ENCODE data around the gene CYP3A5. TPM values are rescaled to one million over a fixed set of nuclear protein-coding genes. Genes with fewer than 3 reads are reported as not detected.

Gene CYP3A5
- total and polyA plus RNA-seq, 10 of the 15 experiments (the other 5 are each of a cell fraction or from before 2014, with no cell fraction given): 0.05 to 1.3 (median 0.09) TPM; not detected in 2

- TF ChIP-seq BCLAF1 (IDR thresholded peaks at IDR 0.05) (no peak), CREB1 (IDR thresholded peaks at IDR 0.05; ENCODE audit: low read depth) (no peak)
Measured at GRCh38 chr7:99679032-99679399, 780 bp downstream of the CYP3A5 start (continued).

GRCh38 chr7:99677648-99678045 is 2.1 kb downstream of the CYP3A5 start:
- no TSS peak for BruUV-seq (replicated peaks)
- H3K9ac ChIP-seq (ENCODE audit: control insufficient read depth, insufficient read depth, low read length): no peak overlapping the region
- no peaks in the 10 kb centered on the region for H3K36me3 ChIP-seq (ENCODE audit: control insufficient read depth in 2 of 2, insufficient read depth in 2 of 2, low read length in 1 of 2)
- no peak overlapping the region for H3K4me2 ChIP-seq (ENCODE audit: control insufficient read depth, insufficient read depth)
- ChIA-PET CTCF (no interaction called here), RAD21 (ENCODE audit: unreplicated experiment) (no interaction called here), POLR2A (interaction anchor here (0.6 kb wide), 1 partner anchor 503 kb away, joined by 5 read pairs; no protein-coding TSS in a partner anchor), SMC1A (ENCODE audit: uncharacterized antibody, unreplicated experiment) (no interaction called here)
- in situ Hi-C loops (cut with MboI) (no loop called here), intact Hi-C loops (cut with micrococcal nuclease; ENCODE audit: unreplicated experiment) (no loop called here)
- DNase-seq (ENCODE audit: low read depth, low spot score) (no peak), FAIRE-seq (no peak), ATAC-seq (no peak)
- H3K27me3 ChIP-seq (replicated peaks in 1 of 2; ENCODE audit: control insufficient read depth in 2 of 2, insufficient read depth in 2 of 2, low read length in 1 of 2): no peaks in the 10 kb centered on the region
- H3K4me3 ChIP-seq: no peak overlapping the region
- TF ChIP-seq NFYB (IDR thresholded peaks at IDR 0.05; ENCODE audit: insufficient read depth, low read depth, low read length) (no peak), ATF2 (IDR thresholded peaks at IDR 0.05; ENCODE audit: low read length) (no peak), SP1 (IDR thresholded peaks at IDR 0.05; ENCODE audit: low read depth, low read length) (no peak), BCLAF1 (IDR thresholded peaks at IDR 0.05) (no peak), HDGF (IDR thresholded peaks at IDR 0.05) (no peak), CHD2 (IDR thresholded peaks at IDR 0.05; ENCODE audit: borderline replicate concordance, low read depth, low read length) (no peak), HDAC6 (IDR thresholded peaks at IDR 0.05; ENCODE audit: unreplicated experiment) (no peak), RAD51 (IDR thresholded peaks at IDR 0.05) (no peak), HCFC1 (IDR thresholded peaks at IDR 0.05; ENCODE audit: low read length) (no peak), SREBF1 (IDR thresholded peaks at IDR 0.05; ENCODE audit: low read length) (no peak), FOS (IDR thresholded peaks at IDR 0.05; ENCODE audit: borderline replicate concordance, extremely low read depth, insufficient read length) (no peak), ZNF622 (IDR thresholded peaks at IDR 0.05) (no peak), MEF2B (IDR thresholded peaks at IDR 0.05; ENCODE audit: partially characterized antibody, poor library complexity, severe bottlenecking) (no peak)
- no peaks in the 10 kb centered on the region for H4K20me1 ChIP-seq (ENCODE audit: control insufficient read depth, insufficient read depth)
- no peak overlapping the region for H3K27ac ChIP-seq (ENCODE audit: control insufficient read depth, insufficient read depth)
- no peaks in the 10 kb centered on the region for H3K79me2 ChIP-seq (ENCODE audit: control insufficient read depth, insufficient read depth, low read length)
- H2AFZ ChIP-seq (ENCODE audit: control insufficient read depth, low read depth, low read length): no peak overlapping the region
- 37% methylated on average over 2 of the region's 2 CpGs for WGBS (ENCODE audit: insufficient coverage, insufficient replicate concordance, low lambda C conversion rate, missing lambda C conversion rate)
- H3K9me3 ChIP-seq (replicated peaks; ENCODE audit: control insufficient read depth, insufficient read depth, low read length): no peaks in the 10 kb centered on the region; the same call in 2 of the 3 replicates
- H3K4me1 ChIP-seq (ENCODE audit: control insufficient read depth, insufficient read depth, low read length): no peaks in the 10 kb centered on the region
